HG03095 (cell line): ENCODE measurements around the gene ATRAID.
"Not testable (repeated sequence)": the region's sequence is repeated elsewhere in the genome, so short reads cannot be mapped to it uniquely, and the experiment has no call there.

ENCODE experiments used
- ATAC-seq: cut with Tn5 transposase; IDR thresholded peaks from one replicate; pipeline ENCODE4 v1.9.1; 2021; ENCODE audit warnings: moderate library complexity; ENCODE audit not compliant: unreplicated experiment

The ATRAID gene

GRCh38 chr2:27191070-27191829 is 20.6 kb upstream of the ATRAID start:
- ATAC-seq, result no peak

- no peak for ATAC-seq
Observed at GRCh38 chr2:27194538-27195354, 17.1 kb upstream of the ATRAID start.

- not testable (repeated sequence) for ATAC-seq
Observed at GRCh38 chr2:27195799-27196198, 16.0 kb upstream of the ATRAID start.

- not testable (repeated sequence) for ATAC-seq
Observed at GRCh38 chr2:27198068-27198467, 13.8 kb upstream of the ATRAID start.

- ATAC-seq, result no peak
Observed at GRCh38 chr2:27198627-27199026, 13.2 kb upstream of the ATRAID start.

GRCh38 chr2:27199241-27199640 is 12.6 kb upstream of the ATRAID start:
- ATAC-seq, result no peak

- ATAC-seq, result no peak
Observed at GRCh38 chr2:27201675-27202074, 10.2 kb upstream of the ATRAID start.

GRCh38 chr2:27202854-27203253 is 9.0 kb upstream of the ATRAID start:
- ATAC-seq, result no peak

- ATAC-seq, result no peak
Observed at GRCh38 chr2:27203741-27204140, 8.1 kb upstream of the ATRAID start.

- no peak for ATAC-seq
Observed at GRCh38 chr2:27204566-27204965, 7.3 kb upstream of the ATRAID start.

GRCh38 chr2:27205206-27205605 is 6.6 kb upstream of the ATRAID start:
- ATAC-seq, result no peak

GRCh38 chr2:27206346-27206745 is 5.5 kb upstream of the ATRAID start:
- ATAC-seq, result no peak

GRCh38 chr2:27208486-27209050 is 3.3 kb upstream of the ATRAID start:
- ATAC-seq, result no peak

GRCh38 chr2:27209621-27210401 is 2.0 kb upstream of the ATRAID start:
- no peak for ATAC-seq

- ATAC-seq, result no peak
Observed at GRCh38 chr2:27211241-27211942, 449 bp upstream of the ATRAID start.

GRCh38 chr2:27212626-27213471 is 1.0 kb downstream of the ATRAID start:
- no peak for ATAC-seq

GRCh38 chr2:27214941-27215340 is 3.1 kb downstream of the ATRAID start:
- ATAC-seq, result no peak

GRCh38 chr2:27216416-27217137 is 4.7 kb downstream of the ATRAID start:
- no peak for ATAC-seq
